ENCODE data around the gene ERO1A. TPM values are rescaled to one million over a fixed set of nuclear protein-coding genes. Genes with fewer than 3 reads are reported as not detected.

ERO1A gene
- total and polyA plus RNA-seq, 9 of the 15 experiments (the other 6 are each of a cell fraction or from before 2014, with no cell fraction given), result 11.0 to 46.2 (median 27.6) TPM

GRCh38 chr14:52602131-52602530 lies 93.2 kb downstream of the ERO1A start (continued):
- TF ChIP-seq SMAD2 (IDR thresholded peaks at IDR 0.05; ENCODE audit: low read depth, low read length), result no peak
- TF ChIP-seq, protein P1, sequence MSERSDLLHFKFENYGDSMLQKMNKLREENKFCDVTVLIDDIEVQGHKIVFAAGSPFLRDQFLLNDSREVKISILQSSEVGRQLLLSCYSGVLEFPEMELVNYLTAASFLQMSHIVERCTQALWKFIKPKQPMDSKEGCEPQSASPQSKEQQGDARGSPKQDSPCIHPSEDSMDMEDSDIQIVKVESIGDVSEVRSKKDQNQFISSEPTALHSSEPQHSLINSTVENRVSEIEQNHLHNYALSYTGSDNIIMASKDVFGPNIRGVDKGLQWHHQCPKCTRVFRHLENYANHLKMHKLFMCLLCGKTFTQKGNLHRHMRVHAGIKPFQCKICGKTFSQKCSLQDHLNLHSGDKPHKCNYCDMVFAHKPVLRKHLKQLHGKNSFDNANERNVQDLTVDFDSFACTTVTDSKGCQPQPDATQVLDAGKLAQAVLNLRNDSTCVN (CRISPR knock-in tag; IDR thresholded peaks at IDR 0.05), result no peak
- no peak for TF ChIP-seq ZEB2 (IDR thresholded peaks at IDR 0.05)

- Histone ChIP-seq H3K79me2 (ENCODE audit: control insufficient read depth, insufficient read depth, low read length) (no peaks in the 10 kb centered on the region), H3K9ac (ENCODE audit: insufficient read depth in 1 of 2, low read depth in 2 of 2, low read length in 2 of 2) (no peak overlapping the region), H4K20me1 (replicated peaks; ENCODE audit: control insufficient read depth, insufficient read depth, low read length) (no peaks in the 10 kb centered on the region), H3K9me1 (ENCODE audit: control insufficient read depth, insufficient read depth, low read length) (no peaks in the 10 kb centered on the region), H2AFZ (ENCODE audit: low read depth, low read length) (no peak overlapping the region), H3K27me3 (ENCODE audit: control insufficient read depth in 2 of 2, insufficient read depth in 2 of 2, low read length in 2 of 2) (peaks cover 0 to 8% of the 10 kb centered on the region in 2 experiments; a peak in 1 of 5 replicates), H3K4me1 (replicated peaks in 1 of 2; ENCODE audit: control insufficient read depth in 2 of 2, insufficient read depth in 2 of 2, low read length in 2 of 2) (no peaks in the 10 kb centered on the region), H3K36me3 (ENCODE audit: control insufficient read depth, insufficient read depth, low read length) (no peaks in the 10 kb centered on the region), H3K9me3 (replicated peaks; ENCODE audit: control insufficient read depth, insufficient read depth, low read depth, low read length) (no peaks in the 10 kb centered on the region), H3K4me2 (ENCODE audit: insufficient read depth, low read length) (no peak overlapping the region), H3K4me3 (no peak overlapping the region), H3K27ac (ENCODE audit: extremely low read depth, low read depth, low read length) (no peak overlapping the region)
- FAIRE-seq (no peak), DNase-seq (ENCODE audit: extremely low read depth in 1 of 4, low spot score in 3 of 4) (no peak), ATAC-seq (no peak)
- ChIA-PET POLR2A (no interaction called here), CTCF (ENCODE audit: low intra/inter-chr PET ratio) (no interaction called here)
- BruUV-seq (replicated peaks), result no TSS peak
- TF ChIP-seq ELF2 (CRISPR knock-in tag; IDR thresholded peaks at IDR 0.05) (no peak), SMARCA5 (IDR thresholded peaks at IDR 0.05) (no peak), CEBPB (tag; IDR thresholded peaks at IDR 0.05) (peak; percentile 24; the same call in 1 of the 2 replicates)
- intact Hi-C loops (cut with micrococcal nuclease), result loop anchor here (10.0 kb wide), 2 partner anchors 225 to 365 kb away; no protein-coding TSS in a partner anchor
- 22% methylated on average over 3 of the region's 3 CpGs for WGBS (ENCODE audit: insufficient coverage, low coverage, missing lambda C conversion rate)
- in situ Hi-C loops (cut with MboI), result no loop called here
These were observed 95.4 kb downstream of the ERO1A start for GRCh38 chr14:52599974-52600373.

All from K562 (cell line).